Adrenal gland (tissue), 5 donors: ENCODE results near the gene TAF1C.

Source experiments
- CTCF ChIP-seq, 6 experiments: fragments of 450-650 bp in 4 of 6; fragments of 200-600 bp in 2 of 6; sonication (generic) in 1 of 6; IDR thresholded peaks; 1 replicate in 5 of 6; 2 replicates in 1 of 6; pipeline versions ENCODE4 v1.5.1 to v1.8.0; 2016 to 2021; ENCODE audit warnings: antibody characterized with exemption in 6 of 6, mild to moderate bottlenecking in 2 of 6, moderate library complexity in 1 of 6
- POLR2A ChIP-seq, 2 donors: fragments of 450-650 bp; IDR thresholded peaks; one replicate each; pipeline ENCODE4 v1.6.1; 2017; ENCODE audit warnings: antibody characterized with exemption in 2 of 2, mild to moderate bottlenecking in 2 of 2, moderate library complexity in 1 of 2
- donor health status: DM: no; HTN: no; CAD: no.

GRCh38 chr16:84166796-84167695 is 19.8 kb downstream of the TAF1C start:
- no peak for TF ChIP-seq CTCF (IDR thresholded peaks at IDR 0.05)
- TF ChIP-seq POLR2A (IDR thresholded peaks at IDR 0.05): no peak
